MG63 (cell line): ENCODE measurements around the gene TDRD3. TPM values are rescaled to one million over a fixed set of nuclear protein-coding genes. Genes with fewer than 3 reads are reported as not detected.
"Not testable (repeated sequence)": the region's sequence is repeated elsewhere in the genome, so short reads cannot be mapped to it uniquely, and the experiment has no call there.

Experiments
- DNase-seq: peaks from one replicate; pipeline ENCODE4 v3.0.0-alpha.2; 2020
- H3K27me3 ChIP-seq: fragments of 250-450 bp; sonication (Bioruptor Pico); 2 replicates; pipeline ENCODE4 v1.5.1; 2020; ENCODE audit warnings: mild to moderate bottlenecking, moderate library complexity
- H3K36me3 ChIP-seq: fragments of 250-450 bp; sonication (Bioruptor Pico); 2 replicates; pipeline ENCODE4 v1.5.1; 2020; ENCODE audit warnings: mild to moderate bottlenecking, moderate library complexity
- H3K4me3 ChIP-seq: fragments of 250-450 bp; sonication (Bioruptor Pico); 2 replicates; pipeline ENCODE4 v1.5.1; 2020; ENCODE audit warnings: mild to moderate bottlenecking, moderate library complexity
- H3K9me3 ChIP-seq: fragments of 250-450 bp; sonication (Bioruptor Pico); 2 replicates; pipeline ENCODE4 v1.5.1; 2020; ENCODE audit warnings: mild to moderate bottlenecking, moderate library complexity
- total RNA-seq: library from RNA; depleted of rRNA; stranded (reverse); fragments of >200 nt; shearing (Covaris generic); gene quantifications from 2 replicates; pipeline ENCODE4 v1.2.3, GENCODE V29; 2014; ENCODE audit warnings: low replicate concordance; rRNA removed

TDRD3 gene
- 4.6 and 6.1 TPM in 2 replicates for total RNA-seq

- Histone ChIP-seq H3K27me3 (no peaks in the 10 kb centered on the region), H3K4me3 (peak within 1 kb of the TSS; percentile 67), H3K9me3 (no peaks in the 10 kb centered on the region), H3K36me3 (no peaks in the 10 kb centered on the region; the same call in none of the 2 replicates)
- DNase-seq = peak; percentile 88
These were observed at the start of gene TDRD3 for GRCh38 chr13:60396783-60397703. TSS of gene TDRD3 (plus strand) at chr13:60397220. CDS start at chr13:60397365, 145 bp downstream.

- Histone ChIP-seq H3K9me3 (no peaks in the 10 kb centered on the region), H3K36me3 (no peaks in the 10 kb centered on the region), H3K4me3 (no peak overlapping the region), H3K27me3 (no peaks in the 10 kb centered on the region; the same call in 1 of the 2 replicates)
- no peak for DNase-seq
These were observed 49.3 kb upstream of the TDRD3 start for GRCh38 chr13:60347690-60348089.

- no peaks in the 10 kb centered on the region; the same call in 1 of the 2 replicates for H3K27me3 ChIP-seq
- no peak overlapping the region for H3K4me3 ChIP-seq
- DNase-seq = no peak
- H3K9me3 ChIP-seq = no peaks in the 10 kb centered on the region
- H3K36me3 ChIP-seq = no peaks in the 10 kb centered on the region
These were observed 48.9 kb upstream of the TDRD3 start for GRCh38 chr13:60348097-60348496.

- Histone ChIP-seq H3K9me3 (no peaks in the 10 kb centered on the region; the same call in 1 of the 2 replicates), H3K4me3 (no peak overlapping the region)
- peak; percentile 13 for DNase-seq
These were observed 45.7 kb upstream of the TDRD3 start for GRCh38 chr13:60351326-60351725.

GRCh38 chr13:60351855-60352615, 45.0 kb upstream of the TDRD3 start:
- Histone ChIP-seq H3K4me3 (no peak overlapping the region), H3K27me3 (no peaks in the 10 kb centered on the region), H3K9me3 (no peaks in the 10 kb centered on the region; the same call in 1 of the 2 replicates), H3K36me3 (no peaks in the 10 kb centered on the region)
- DNase-seq = no peak

More at GRCh38 chr13:60351326-60351725, 45.7 kb upstream of the TDRD3 start:
- Histone ChIP-seq H3K27me3 (no peaks in the 10 kb centered on the region), H3K36me3 (no peaks in the 10 kb centered on the region)

- no peak for DNase-seq
- no peaks in the 10 kb centered on the region; the same call in 1 of the 2 replicates for H3K9me3 ChIP-seq
- no peaks in the 10 kb centered on the region for H3K27me3 ChIP-seq
- no peaks in the 10 kb centered on the region for H3K36me3 ChIP-seq
- H3K4me3 ChIP-seq = no peak overlapping the region
These were observed 44.4 kb upstream of the TDRD3 start for GRCh38 chr13:60352644-60353043.

- H3K4me3 ChIP-seq = no peak overlapping the region
- DNase-seq = no peak
- H3K36me3 ChIP-seq = no peaks in the 10 kb centered on the region
- H3K27me3 ChIP-seq = no peaks in the 10 kb centered on the region; the same call in 1 of the 2 replicates
- no peaks in the 10 kb centered on the region; the same call in 1 of the 2 replicates for H3K9me3 ChIP-seq
These were observed 42.0 kb upstream of the TDRD3 start for GRCh38 chr13:60355056-60355455.

- Histone ChIP-seq H3K36me3 (no peaks in the 10 kb centered on the region), H3K27me3 (no peaks in the 10 kb centered on the region; the same call in 1 of the 2 replicates), H3K4me3 (no peak overlapping the region), H3K9me3 (no peaks in the 10 kb centered on the region; the same call in 1 of the 2 replicates)
- no peak for DNase-seq
These were observed 40.0 kb upstream of the TDRD3 start for GRCh38 chr13:60356970-60357369.

GRCh38 chr13:60358453-60358852, 38.6 kb upstream of the TDRD3 start:
- Histone ChIP-seq H3K4me3 (no peak overlapping the region), H3K36me3 (no peaks in the 10 kb centered on the region), H3K27me3 (no peaks in the 10 kb centered on the region; the same call in 1 of the 2 replicates), H3K9me3 (no peaks in the 10 kb centered on the region; the same call in 1 of the 2 replicates)
- no peak for DNase-seq

- Histone ChIP-seq H3K36me3 (no peaks in the 10 kb centered on the region), H3K27me3 (no peaks in the 10 kb centered on the region; the same call in 1 of the 2 replicates), H3K9me3 (no peaks in the 10 kb centered on the region), H3K4me3 (no peak overlapping the region)
- DNase-seq = peak; percentile 4
These were observed 33.7 kb upstream of the TDRD3 start for GRCh38 chr13:60363288-60363687.

GRCh38 chr13:60369242-60369641, 27.8 kb upstream of the TDRD3 start:
- Histone ChIP-seq H3K9me3 (no peaks in the 10 kb centered on the region), H3K4me3 (no peak overlapping the region), H3K27me3 (0 out of 2 replicates have a peak, but pooled peaks cover 2% of the 10 kb centered on the region), H3K36me3 (no peaks in the 10 kb centered on the region)
- no peak for DNase-seq

GRCh38 chr13:60370343-60370742, 26.7 kb upstream of the TDRD3 start:
- Histone ChIP-seq H3K9me3 (no peaks in the 10 kb centered on the region), H3K4me3 (no peak overlapping the region), H3K36me3 (no peaks in the 10 kb centered on the region), H3K27me3 (0 out of 2 replicates have a peak, but pooled peaks cover 2% of the 10 kb centered on the region)
- DNase-seq = no peak

GRCh38 chr13:60372141-60372540, 24.9 kb upstream of the TDRD3 start:
- DNase-seq = no peak
- H3K36me3 ChIP-seq = no peaks in the 10 kb centered on the region
- no peak overlapping the region for H3K4me3 ChIP-seq
- no peaks in the 10 kb centered on the region for H3K9me3 ChIP-seq
- H3K27me3 ChIP-seq = 0 out of 2 replicates have a peak, but pooled peaks cover 2% of the 10 kb centered on the region

GRCh38 chr13:60379282-60379681, 17.7 kb upstream of the TDRD3 start:
- not testable (repeated sequence) for DNase-seq, H3K36me3 ChIP-seq, H3K4me3 ChIP-seq, H3K9me3 ChIP-seq, H3K27me3 ChIP-seq

GRCh38 chr13:60379837-60380565, 17.0 kb upstream of the TDRD3 start:
- no peak for DNase-seq
- no peaks in the 10 kb centered on the region for H3K36me3 ChIP-seq
- no peak overlapping the region for H3K4me3 ChIP-seq
- no peaks in the 10 kb centered on the region for H3K9me3 ChIP-seq
- no peaks in the 10 kb centered on the region for H3K27me3 ChIP-seq

- H3K36me3 ChIP-seq = no peaks in the 10 kb centered on the region
- DNase-seq = no peak
- H3K4me3 ChIP-seq = no peak overlapping the region
- H3K27me3 ChIP-seq = no peaks in the 10 kb centered on the region
- no peaks in the 10 kb centered on the region for H3K9me3 ChIP-seq
These were observed 12.1 kb upstream of the TDRD3 start for GRCh38 chr13:60384911-60385310.
